ENCODE data around the gene ODF4. TPM values are rescaled to one million over a fixed set of nuclear protein-coding genes. Genes with fewer than 3 reads are reported as not detected.
A peak's percentile ranks its signal among the peaks of the same experiment; 100 is the strongest.

Gene ODF4
- total RNA-seq, 1 donor: not detected

GRCh38 chr17:8332688-8333087 lies 7.0 kb upstream of the ODF4 start:
- no peaks in the 10 kb centered on the region for H3K27me3 ChIP-seq (ENCODE audit: insufficient read depth, low read length)
- no peak overlapping the region for H3K4me3 ChIP-seq (ENCODE audit: insufficient read depth, low read length)
- H3K4me1 ChIP-seq (ENCODE audit: insufficient read depth, low read length): no peaks in the 10 kb centered on the region
- no peak for DNase-seq (ENCODE audit: insufficient read length, low spot score, missing footprints)
- no peaks in the 10 kb centered on the region for H3K36me3 ChIP-seq (ENCODE audit: insufficient read depth, low read length)
- H3K4me2 ChIP-seq (ENCODE audit: insufficient read depth, low read length): no peak overlapping the region
- H3K9me3 ChIP-seq (ENCODE audit: low read depth, low read length): no peaks in the 10 kb centered on the region
- no peaks in the 10 kb centered on the region for H3K79me2 ChIP-seq (ENCODE audit: insufficient read depth, low read length)
- H4K20me1 ChIP-seq (ENCODE audit: insufficient read depth, low read length): no peaks in the 10 kb centered on the region
- no peak overlapping the region for H2AFZ ChIP-seq (ENCODE audit: low read length)
- no peak overlapping the region for H3K27ac ChIP-seq (ENCODE audit: low read depth, low read length)
- no peak for TF ChIP-seq CTCF (IDR thresholded peaks at IDR 0.05; ENCODE audit: extremely low read depth, low read depth, low read length)

GRCh38 chr17:8333281-8333680 lies 6.4 kb upstream of the ODF4 start:
- DNase-seq (ENCODE audit: insufficient read length, low spot score, missing footprints): no peak
- H3K9me3 ChIP-seq (ENCODE audit: low read depth, low read length): no peaks in the 10 kb centered on the region

GRCh38 chr17:8337802-8338752 lies 1.6 kb upstream of the ODF4 start:
- DNase-seq (ENCODE audit: insufficient read length, low spot score, missing footprints): no peak
- Histone ChIP-seq H3K4me3 (ENCODE audit: insufficient read depth, low read length) (peak overlapping the region; percentile 51), H3K4me1 (ENCODE audit: insufficient read depth, low read length) (peaks cover 2% of the 10 kb centered on the region)

More at GRCh38 chr17:8333281-8333680, 6.4 kb upstream of the ODF4 start:
- Histone ChIP-seq H3K4me3 (ENCODE audit: insufficient read depth, low read length) (no peak overlapping the region), H3K4me2 (ENCODE audit: insufficient read depth, low read length) (no peak overlapping the region), H3K36me3 (ENCODE audit: insufficient read depth, low read length) (no peaks in the 10 kb centered on the region), H3K4me1 (ENCODE audit: insufficient read depth, low read length) (peaks cover 2% of the 10 kb centered on the region), H3K27ac (ENCODE audit: low read depth, low read length) (no peak overlapping the region), H4K20me1 (ENCODE audit: insufficient read depth, low read length) (no peaks in the 10 kb centered on the region), H3K79me2 (ENCODE audit: insufficient read depth, low read length) (no peaks in the 10 kb centered on the region), H2AFZ (ENCODE audit: low read length) (no peak overlapping the region), H3K27me3 (ENCODE audit: insufficient read depth, low read length) (no peaks in the 10 kb centered on the region)
- no peak for TF ChIP-seq CTCF (IDR thresholded peaks at IDR 0.05; ENCODE audit: extremely low read depth, low read depth, low read length)

More at GRCh38 chr17:8337802-8338752, 1.6 kb upstream of the ODF4 start:
- H2AFZ ChIP-seq (ENCODE audit: low read length): peak overlapping the region; percentile 68
- H3K27ac ChIP-seq (ENCODE audit: low read depth, low read length): no peak overlapping the region
- H3K36me3 ChIP-seq (ENCODE audit: insufficient read depth, low read length): no peaks in the 10 kb centered on the region
- H3K4me2 ChIP-seq (ENCODE audit: insufficient read depth, low read length): peak overlapping the region; percentile 66
- no peaks in the 10 kb centered on the region for H3K9me3 ChIP-seq (ENCODE audit: low read depth, low read length)
- no peaks in the 10 kb centered on the region for H3K27me3 ChIP-seq (ENCODE audit: insufficient read depth, low read length)
- no peaks in the 10 kb centered on the region for H4K20me1 ChIP-seq (ENCODE audit: insufficient read depth, low read length)
- TF ChIP-seq CTCF (IDR thresholded peaks at IDR 0.05; ENCODE audit: extremely low read depth, low read depth, low read length): no peak
- H3K79me2 ChIP-seq (ENCODE audit: insufficient read depth, low read length): no peaks in the 10 kb centered on the region
